Right hindlimb (tissue), 1 donor: ENCODE data around the gene ASB5.
"Not testable (repeated sequence)": the region's sequence is repeated elsewhere in the genome, so short reads cannot be mapped to it uniquely, and the experiment has no call there.

Source experiments
- DNase-seq: peaks from one replicate; pipeline ENCODE4 v3.0.0-alpha.2; 2018

Gene ASB5

DNA sequence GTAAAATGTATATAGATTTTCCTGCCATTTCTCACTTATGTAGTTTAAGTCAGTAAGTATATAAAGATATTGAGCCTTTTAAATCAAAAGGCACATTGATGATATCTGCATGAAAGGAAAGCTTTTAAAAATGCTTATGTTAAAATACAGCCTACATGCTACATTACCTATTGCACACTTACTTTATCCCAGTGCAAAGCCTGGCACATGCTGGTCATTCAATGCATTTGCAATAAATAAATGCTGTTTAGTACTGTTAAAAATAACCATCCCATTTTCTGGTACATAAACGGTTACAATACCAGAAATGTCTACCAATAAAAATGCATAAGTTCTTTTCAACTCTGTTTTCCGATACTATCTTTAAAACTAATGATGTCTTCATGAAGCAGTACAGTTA is 51.5 kb downstream of the ASB5 start:
- no peak for DNase-seq

GRCh38 chr4:176212351-176212750 is 56.7 kb downstream of the ASB5 start:
- not testable (repeated sequence) for DNase-seq

DNA sequence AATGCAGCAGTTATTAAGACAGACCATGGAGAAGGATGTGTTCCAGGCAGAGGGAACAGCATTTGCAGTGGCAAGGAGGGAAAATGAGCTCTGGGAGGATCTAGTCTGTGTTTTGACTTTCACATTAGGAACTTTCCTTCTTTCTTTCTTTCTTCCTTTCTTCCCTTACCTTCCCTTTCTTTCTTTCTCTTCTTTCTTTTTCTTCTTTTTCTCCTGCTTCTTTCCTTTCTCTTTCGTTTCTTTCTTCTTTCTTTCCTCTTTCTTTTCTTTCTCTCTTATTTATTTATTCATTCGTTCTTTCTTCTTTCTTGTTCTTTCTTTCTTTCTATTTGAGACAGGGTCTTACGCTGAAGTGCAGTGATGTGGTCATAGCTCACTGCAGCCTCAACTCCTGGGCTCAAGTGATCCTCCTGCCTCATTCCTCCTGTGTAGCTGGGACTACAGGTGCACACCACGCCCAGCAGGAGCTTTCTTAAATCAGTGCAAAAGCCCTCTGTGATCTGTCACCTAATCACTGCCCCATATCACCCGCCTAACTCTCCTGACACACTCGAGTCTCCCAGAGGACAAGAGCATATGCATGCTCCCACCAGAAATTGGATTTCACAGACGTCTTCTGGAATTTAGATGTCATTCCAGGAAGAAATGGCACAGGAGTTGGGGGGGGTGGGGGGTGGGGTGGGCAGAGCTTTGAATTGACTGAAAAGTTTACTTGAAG is 58.3 kb downstream of the ASB5 start:
- no peak for DNase-seq

GRCh38 chr4:176210101-176210500 is 58.9 kb downstream of the ASB5 start:
- no peak for DNase-seq

DNA sequence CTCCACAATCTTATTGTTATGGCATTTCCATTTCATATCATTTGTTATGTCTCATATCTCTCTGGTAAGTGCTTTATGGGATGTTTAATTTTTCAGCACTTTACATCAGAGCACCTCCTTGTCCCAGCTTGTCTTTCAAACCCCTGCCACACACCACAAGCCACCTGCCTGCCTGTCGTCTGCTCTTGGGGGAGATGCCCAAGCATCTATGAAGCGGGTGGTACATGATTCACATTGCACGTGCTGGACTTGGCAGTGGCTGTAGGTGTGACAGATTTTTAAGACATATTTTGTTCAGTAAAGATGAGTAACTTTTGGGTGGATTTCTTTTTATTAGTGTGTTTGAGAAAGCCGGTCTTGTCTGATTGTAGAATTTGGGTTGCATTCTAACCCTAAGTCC is 59.5 kb downstream of the ASB5 start:
- DNase-seq = no peak

DNA sequence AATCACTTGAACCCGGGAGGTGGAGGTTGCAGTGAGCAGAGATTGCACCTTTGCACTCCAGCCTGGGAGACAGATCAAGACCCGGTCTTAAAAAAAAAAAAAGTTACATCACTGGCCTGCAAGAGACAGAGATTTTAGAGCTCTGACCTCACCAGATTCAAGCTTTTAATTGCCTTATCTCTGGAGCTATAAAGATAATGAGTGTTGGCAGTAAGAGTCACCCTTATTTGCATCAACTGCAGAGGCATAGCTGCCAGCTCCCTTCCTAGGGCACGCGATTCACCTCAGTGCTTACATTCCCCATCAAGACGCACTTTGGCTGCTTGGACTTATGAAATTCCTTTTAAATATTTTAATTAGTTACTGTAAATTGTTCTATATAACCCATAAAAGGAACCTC is 61.2 kb downstream of the ASB5 start:
- DNase-seq = no peak

DNA sequence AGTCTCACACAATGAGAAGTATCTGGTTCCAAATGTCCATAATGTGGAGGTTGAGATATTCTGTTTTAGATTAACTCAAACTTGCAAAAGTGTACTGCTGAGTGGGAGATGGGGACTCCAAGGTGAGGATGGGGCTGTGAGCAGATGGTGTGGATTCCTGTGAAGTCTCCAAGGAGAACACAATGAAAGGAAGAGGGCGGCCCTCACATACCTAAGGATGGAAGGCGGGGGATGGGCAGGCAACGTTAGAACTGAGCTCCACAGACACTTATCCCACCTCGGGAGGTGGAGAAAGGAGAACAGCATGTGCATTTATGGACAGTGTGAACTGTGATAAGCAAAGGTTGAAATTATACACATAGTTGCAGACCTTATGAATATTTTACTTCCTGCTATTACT is 63.7 kb downstream of the ASB5 start:
- no peak for DNase-seq

- DNase-seq = no peak
Observed at GRCh38 chr4:176198316-176198903, 70.6 kb downstream of the ASB5 start.

DNA sequence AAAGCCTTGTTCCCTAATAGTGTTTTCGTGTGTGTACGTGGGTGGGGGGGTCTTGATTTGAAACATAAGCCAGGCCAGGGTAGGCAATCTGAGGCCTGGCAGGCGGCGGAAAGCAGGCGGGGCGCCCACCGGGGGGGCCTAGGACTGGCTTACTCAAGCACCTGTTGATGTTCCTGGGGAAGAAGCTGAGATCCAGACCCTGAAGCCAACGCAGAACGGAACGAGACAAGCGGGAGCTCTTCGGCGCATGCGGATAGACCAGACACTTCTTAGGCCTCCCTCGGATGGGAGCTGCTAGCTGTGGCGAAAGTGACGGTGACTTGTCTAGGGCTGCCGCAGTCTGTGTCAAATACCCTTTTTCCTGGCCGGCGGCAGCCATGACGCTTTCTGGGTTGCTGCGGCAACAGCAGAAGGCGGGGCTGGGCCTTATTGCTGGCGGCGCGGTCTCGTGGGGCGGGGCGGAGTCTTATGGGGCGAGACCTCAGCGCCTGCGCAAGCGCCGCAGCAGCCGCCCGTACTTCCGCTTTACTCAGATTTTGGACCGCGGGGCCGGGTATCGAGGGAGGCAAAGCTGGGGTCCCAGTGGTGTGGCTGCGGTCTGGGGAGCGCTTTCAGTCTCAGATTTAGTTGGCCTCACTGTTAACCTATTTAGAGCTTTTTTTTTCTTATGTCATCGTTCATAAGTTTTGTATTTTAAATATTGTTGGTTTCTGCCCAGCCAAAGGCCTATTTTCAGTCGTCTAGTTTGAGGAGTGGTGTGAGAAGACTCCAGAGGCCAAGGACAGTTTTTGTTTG is 73.6 kb downstream of the ASB5 start, which contains the start of gene SPATA4:
TSS of gene SPATA4 (minus strand) at position 402 of the 795 bp plus-strand sequence. CDS start at position 379, 23 bp downstream.
- peak; percentile 95 for DNase-seq

DNA sequence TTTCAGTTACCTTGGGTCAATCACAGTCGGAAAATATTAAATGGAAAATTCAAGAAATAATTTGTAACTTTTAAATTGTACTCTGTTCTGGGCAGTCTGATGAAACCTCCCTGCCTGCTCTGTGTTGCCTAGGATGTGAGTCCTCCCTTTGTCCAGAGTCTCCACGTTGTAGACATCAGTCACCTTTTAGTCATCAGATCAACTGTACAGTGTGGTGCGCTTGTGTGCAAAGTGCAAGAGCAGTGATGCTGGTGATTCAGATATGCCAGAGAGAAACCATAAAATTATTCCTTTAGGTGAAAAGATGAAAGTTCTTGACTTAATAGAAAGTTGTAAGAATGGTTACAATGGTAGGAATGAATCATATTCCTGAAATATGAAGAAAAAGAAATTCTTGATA is 75.1 kb downstream of the ASB5 start:
- DNase-seq = no peak

DNA sequence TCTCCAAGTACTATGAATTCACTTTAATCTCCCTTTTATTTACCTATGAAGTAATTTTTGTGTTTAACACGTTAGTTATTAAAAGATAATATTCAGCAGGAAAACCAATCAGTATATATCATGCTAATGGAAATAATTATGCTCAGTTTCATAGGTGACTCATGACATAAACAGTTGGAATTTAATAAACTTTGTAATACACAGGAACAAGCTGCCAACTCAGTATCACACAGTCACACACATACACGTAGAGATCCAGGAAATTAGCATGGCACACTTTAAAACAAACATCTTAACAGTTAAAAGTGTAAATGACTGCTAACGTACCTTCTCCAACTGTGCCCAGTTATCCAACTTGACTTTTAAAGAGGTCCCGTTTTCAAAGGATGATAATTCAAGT is 75.9 kb downstream of the ASB5 start:
- DNase-seq = no peak

DNA sequence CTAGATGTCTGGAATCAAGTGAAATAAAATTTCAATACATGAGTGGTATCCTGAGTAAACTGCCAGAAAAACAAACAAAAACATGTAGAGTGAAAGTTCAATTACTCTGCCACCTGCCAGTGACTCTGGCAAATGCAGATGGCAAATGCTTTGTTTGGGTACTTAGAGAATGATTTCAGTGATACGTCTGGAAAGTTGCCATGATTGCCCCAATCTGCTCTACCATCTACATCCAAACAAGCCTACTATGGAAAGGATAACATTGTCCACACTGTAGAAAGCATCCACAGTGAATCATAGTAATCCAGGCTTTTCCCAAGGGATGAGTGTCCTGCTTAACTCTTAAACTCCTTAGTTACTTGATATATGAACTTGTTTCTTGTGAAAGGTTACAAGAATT is 77.0 kb downstream of the ASB5 start:
- DNase-seq = no peak

DNA sequence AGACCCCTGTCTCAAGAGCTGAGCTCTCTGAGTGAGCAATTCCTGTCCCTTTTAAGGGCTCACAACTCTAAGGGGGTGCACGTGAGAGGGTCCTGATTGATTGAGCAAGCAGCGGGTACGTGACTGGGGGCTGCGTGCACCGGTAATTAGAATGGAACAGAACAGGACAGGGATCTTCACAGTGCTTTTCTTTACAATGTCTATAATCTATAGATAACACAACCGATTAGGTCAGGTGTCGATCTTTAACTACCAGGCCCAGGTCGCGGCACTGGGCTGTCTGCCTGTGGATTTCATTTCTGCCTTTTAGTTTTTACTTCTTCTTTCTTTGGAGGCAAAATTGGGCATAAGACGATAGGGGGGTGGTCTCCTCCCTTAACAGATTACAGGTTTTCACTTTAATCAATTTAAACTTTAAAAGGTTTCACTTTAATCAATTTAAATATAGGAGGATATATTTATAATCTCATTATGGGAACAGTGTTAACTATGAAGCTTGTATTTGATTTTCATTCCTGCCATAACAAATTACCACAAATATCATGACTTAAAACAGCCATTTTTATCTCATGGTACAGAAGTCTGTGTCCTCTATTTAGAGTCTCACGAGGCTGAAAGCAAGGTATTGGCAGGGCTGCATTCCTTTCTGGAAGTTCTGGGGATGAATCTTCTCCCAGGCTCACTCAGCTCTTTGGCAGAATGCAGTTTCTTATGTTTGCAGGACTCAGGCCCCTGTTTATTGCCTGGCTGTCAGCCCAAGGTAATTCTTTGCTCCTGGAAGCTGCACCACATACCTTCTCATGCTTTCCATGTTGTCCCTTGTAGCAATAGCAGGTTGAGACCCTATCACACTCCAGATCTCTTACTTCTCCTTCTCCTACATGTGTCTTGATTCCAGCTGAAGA is 78.9 kb downstream of the ASB5 start:
- no peak for DNase-seq

DNA sequence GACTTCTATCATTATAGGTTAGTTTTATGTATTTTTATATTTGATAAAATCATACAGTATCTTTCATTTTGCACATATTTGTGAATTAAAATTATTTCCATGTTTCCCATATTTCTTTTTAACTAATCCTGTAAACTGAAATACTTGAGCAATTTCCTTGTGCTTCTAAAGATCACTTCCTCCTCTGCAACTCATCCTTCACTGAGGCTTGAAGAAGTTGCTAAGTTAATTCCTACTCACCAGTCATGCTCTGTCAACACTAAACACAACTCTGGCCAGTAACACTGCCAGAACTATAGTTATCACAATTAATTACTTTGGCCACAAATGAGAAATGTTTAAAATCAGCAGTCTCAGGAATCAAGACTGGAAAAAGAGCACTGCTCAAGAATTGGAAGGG is 80.4 kb downstream of the ASB5 start:
- no peak for DNase-seq

GRCh38 chr4:176187624-176188023 is 81.4 kb downstream of the ASB5 start:
- no peak for DNase-seq

- no peak for DNase-seq
Observed at GRCh38 chr4:176186671-176187395, 82.2 kb downstream of the ASB5 start.

GRCh38 chr4:176186067-176186466 is 83.0 kb downstream of the ASB5 start:
- no peak for DNase-seq

DNA sequence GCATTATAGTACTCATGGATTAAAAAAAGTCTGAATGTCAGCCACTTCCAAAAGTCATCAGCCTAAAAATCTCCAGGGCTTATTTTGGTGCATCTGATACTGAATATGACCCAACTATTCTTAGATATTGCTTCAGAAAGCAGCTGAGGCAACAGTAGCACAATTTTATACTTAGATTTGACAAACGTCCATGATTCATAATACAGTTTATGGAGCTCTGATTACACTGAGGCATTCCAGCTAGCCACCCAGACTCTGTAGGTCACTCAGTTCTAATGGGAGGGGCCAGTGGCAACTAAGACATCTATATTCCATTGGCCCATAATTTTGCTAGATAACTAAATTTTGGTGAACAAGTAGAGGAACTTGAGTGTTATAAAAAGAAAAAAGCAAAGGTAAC is 84.0 kb downstream of the ASB5 start:
- DNase-seq = no peak
